DMS79 (cell line): ENCODE data around the gene CALM3.

Experiments used
- DNase-seq: peaks from one replicate; lab custom pipeline; 2025; lab: John Stamatoyannopoulos, UW

The CALM3 gene

GRCh38 chr19:46639358-46640182, 38.4 kb downstream of the CALM3 start:
- no peak for DNase-seq

GRCh38 chr19:46640656-46641055, 39.5 kb downstream of the CALM3 start:
- DNase-seq: no peak

GRCh38 chr19:46644720-46645119, 43.6 kb downstream of the CALM3 start:
- no peak for DNase-seq

- DNase-seq: no peak
These were observed 45.3 kb downstream of the CALM3 start for GRCh38 chr19:46646402-46646801.

GRCh38 chr19:46648060-46648960, 47.2 kb downstream of the CALM3 start:
- DNase-seq: no peak

- no peak for DNase-seq
These were observed 48.1 kb downstream of the CALM3 start for GRCh38 chr19:46648961-46649960.

- no peak for DNase-seq
These were observed 49.3 kb downstream of the CALM3 start for GRCh38 chr19:46650445-46650844.

GRCh38 chr19:46654621-46655152, 53.6 kb downstream of the CALM3 start:
- DNase-seq: no peak

GRCh38 chr19:46656541-46656940, 55.4 kb downstream of the CALM3 start:
- no peak for DNase-seq

- DNase-seq: no peak
These were observed 58.2 kb downstream of the CALM3 start for GRCh38 chr19:46659151-46660007.

- DNase-seq: no peak
These were observed 58.9 kb downstream of the CALM3 start for GRCh38 chr19:46660008-46660517.
